Fibroblast of skin of scalp (primary cell): ENCODE data around the gene GPC1.

Experiments
- DNase-seq: peaks from one replicate; pipeline ENCODE4 v3.0.0-alpha.2; 2013

The GPC1 gene

GRCh38 chr2:240456447-240457222 is 21.2 kb downstream of the GPC1 start:
- no peak for DNase-seq

DNA sequence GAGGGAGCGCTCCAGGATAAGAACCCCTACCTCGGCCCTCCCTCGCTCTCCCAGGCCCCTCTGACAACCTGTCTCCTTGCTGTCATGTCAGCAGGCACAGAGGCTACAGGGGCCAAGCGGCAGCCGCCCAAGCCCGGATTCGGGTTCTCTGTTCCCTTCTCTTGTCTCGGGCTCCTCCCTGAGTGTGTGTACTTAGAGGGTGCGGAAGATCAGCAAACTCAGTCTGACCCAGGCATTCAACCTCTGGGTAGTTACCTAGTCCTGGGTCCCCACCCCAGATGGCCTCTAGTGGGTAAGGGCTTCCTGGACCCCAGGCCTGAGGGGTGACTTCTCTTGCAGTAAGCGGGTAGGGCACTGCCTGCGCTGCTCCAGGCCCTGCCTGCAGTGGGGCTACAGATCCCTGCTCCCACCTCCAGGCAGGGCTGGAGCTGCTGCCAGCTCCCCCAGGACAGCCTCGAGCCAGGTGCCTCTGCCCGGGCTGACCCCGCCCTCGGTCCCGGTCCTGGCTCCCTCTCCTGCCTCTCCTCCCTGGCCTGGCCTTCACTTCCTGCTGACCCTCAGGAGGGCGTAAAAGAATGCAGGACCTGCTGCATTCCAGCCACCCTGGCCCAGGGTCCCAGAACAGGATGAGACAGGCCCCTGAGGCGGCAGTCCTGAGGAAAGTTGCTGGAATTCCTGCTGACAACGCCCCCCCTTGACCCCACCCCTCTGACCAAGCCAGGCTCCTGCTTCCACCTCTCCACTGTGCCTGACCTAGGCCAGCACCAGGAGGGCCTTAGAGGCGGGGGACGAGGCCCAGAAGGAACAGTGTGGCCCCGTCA is 22.0 kb downstream of the GPC1 start:
- no peak for DNase-seq

- DNase-seq = no peak
Observed at GRCh38 chr2:240458044-240458899, 22.8 kb downstream of the GPC1 start.

- DNase-seq = no peak
Observed at GRCh38 chr2:240458900-240459391, 23.5 kb downstream of the GPC1 start.

DNA sequence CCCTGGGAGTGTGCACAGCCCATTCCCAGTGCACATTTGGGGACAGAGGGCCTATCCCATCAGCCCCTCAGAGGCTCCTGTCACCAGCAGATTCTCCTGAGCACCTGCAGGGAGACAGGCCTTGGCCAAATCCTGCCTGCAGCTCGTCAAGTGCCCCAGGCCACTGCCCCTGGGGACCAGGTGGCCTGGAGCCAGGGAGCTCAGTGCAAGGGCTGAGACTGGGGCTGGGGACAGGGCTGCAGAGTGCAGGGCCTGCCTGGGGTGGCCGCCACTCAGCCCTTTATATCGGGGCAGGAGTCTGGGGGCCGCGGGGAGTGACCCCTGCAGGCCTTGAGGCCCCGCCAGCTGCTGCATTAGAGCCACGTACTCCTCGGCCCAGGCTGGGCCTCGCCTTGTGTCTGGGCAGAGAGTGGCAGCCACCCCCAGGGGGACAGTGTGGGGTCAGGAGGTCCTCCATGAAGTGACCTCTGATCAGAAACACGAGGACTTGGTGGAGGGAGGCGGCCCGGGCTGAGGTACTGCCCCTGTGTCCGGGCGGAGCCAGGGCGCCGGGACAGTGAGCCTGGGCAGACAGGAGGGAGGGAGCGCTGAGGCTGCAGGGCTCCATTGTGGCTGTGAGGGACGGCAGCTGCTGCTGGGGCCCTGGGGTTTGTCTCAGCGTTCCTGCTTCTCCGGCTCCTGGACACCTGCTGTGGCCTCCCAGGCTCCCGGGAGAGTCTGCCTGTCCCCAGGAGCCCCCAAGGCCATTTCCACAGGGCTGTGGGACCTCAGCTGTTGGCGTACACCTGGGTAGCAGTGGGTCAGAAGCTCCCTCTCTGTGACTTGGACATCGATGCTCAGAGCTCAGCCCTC is 24.2 kb downstream of the GPC1 start:
- no peak for DNase-seq

GRCh38 chr2:240460253-240460711 is 24.8 kb downstream of the GPC1 start:
- DNase-seq = no peak

DNA sequence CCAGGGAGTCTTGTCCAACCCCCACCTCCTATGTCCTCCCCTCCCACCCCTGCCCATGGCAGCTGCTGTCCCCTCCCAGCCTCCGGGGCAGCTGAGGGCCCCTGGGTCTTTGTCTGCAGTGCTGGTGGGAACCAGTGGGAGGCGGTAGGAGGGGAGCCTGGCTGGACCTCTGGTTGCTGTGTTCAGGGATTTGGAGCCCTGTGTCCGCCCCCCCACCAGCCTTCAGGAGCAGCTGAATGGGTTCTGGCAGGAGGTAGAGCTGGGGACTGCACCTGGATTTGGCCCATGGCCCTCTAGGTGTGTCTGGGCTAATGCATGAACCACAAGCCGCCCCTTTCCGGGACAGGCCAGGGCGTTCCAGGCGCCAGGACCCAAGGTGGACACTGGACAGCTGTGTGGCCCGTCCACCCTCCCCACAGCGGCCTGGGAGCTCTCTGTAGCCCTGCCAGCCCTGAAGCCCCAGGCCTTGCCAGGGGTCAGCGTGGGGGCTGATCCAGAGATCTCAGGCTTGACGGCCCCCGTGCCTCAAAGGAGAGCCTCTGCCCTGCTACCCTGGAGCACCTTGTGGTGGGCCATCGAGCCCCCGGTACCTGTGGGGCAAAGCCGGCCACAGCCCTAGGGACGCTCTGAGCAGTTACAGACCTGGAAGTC is 25.4 kb downstream of the GPC1 start:
- DNase-seq = no peak

- DNase-seq = no peak
Observed at GRCh38 chr2:240461471-240462072, 26.1 kb downstream of the GPC1 start.

- DNase-seq = no peak
Observed at GRCh38 chr2:240462073-240462706, 26.7 kb downstream of the GPC1 start.

GRCh38 chr2:240462707-240463273 is 27.3 kb downstream of the GPC1 start:
- no peak for DNase-seq

DNA sequence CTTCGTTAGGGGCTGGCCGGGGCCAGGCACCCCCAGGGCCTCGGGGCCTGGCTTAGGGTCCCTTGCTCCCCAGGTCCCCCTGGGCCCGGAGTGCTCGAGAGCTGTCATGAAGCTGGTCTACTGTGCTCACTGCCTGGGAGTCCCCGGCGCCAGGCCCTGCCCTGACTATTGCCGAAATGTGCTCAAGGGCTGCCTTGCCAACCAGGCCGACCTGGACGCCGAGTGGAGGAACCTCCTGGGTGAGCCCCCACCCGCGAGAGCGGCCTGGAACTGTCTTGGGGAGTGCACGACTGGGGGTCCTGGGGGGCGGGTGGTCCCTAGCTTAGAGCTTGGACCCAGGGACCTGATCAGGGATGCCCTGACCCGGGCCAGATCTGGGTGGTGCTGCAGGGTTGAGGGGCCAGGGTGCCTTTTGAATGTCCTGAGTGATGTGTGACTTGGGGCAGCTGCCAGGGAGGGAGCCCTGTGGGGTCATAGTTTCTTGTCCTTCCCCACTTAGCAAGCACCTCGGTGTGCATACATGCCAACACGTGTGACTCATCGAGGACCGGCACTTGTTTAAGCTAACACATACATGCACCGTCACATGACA is 27.9 kb downstream of the GPC1 start:
- DNase-seq = no peak

GRCh38 chr2:240463866-240464481 is 28.5 kb downstream of the GPC1 start:
- no peak for DNase-seq

DNA sequence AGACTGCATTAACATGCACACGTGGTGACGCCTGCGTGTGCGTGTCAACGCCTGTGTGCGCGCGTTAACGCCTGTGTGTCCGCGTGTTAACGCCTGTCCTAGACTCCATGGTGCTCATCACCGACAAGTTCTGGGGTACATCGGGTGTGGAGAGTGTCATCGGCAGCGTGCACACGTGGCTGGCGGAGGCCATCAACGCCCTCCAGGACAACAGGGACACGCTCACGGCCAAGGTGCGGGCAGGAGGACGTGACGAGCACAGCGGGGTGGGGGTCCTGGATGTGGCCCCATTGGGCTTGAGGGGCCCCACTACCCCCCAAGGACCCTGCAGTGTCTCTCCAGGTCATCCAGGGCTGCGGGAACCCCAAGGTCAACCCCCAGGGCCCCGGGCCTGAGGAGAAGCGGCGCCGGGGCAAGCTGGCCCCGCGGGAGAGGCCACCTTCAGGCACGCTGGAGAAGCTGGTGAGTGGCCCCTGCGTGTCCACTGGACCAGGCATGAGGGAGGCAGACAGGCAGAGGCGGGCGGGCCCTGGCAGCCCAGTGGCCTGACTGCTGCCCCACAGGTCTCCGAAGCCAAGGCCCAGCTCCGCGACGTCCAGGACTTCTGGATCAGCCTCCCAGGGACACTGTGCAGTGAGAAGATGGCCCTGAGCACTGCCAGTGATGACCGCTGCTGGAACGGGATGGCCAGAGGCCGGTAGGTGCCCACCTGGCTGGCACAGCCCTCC is 29.2 kb downstream of the GPC1 start:
- DNase-seq = no peak

DNA sequence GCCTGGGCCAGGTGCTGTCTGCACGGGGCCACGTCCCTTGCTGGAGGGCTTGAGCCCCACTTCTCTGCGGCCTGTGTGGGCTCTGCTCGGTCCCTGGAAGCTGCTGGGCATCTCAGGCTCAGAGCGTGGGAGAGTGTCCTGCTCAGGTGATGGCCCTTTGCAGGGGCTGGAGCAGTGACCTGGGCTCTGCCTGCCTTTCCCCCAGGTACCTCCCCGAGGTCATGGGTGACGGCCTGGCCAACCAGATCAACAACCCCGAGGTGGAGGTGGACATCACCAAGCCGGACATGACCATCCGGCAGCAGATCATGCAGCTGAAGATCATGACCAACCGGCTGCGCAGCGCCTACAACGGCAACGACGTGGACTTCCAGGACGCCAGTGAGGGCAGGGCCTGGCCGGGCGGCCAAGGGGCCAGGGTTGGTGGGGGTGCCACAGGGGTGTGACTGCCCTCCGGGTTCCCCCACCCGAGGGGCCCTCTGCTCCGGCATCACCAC is 29.9 kb downstream of the GPC1 start:
- no peak for DNase-seq

DNA sequence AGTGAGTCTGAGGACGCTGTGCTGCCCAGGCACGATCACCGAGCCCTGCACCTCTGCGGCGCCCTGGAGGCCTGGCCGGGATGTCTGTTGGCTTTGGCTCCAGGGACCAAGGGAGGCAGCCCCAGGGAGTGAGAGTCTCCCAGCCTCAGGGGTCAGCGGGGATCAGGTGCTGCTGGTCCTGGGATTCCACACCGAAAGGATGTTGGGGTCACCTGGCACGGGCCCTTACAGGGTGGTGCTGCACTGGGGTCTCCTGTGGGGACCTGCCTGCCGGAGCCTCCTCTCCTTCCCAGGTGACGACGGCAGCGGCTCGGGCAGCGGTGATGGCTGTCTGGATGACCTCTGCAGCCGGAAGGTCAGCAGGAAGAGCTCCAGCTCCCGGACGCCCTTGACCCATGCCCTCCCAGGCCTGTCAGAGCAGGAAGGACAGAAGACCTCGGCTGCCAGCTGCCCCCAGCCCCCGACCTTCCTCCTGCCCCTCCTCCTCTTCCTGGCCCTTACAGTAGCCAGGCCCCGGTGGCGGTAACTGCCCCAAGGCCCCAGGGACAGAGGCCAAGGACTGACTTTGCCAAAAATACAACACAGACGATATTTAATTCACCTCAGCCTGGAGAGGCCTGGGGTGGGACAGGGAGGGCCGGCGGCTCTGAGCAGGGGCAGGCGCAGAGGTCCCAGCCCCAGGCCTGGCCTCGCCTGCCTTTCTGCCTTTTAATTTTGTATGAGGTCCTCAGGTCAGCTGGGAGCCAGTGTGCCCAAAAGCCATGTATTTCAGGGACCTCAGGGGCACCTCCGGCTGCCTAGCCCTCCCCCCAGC is 30.5 kb downstream of the GPC1 start:
- DNase-seq = no peak

DNA sequence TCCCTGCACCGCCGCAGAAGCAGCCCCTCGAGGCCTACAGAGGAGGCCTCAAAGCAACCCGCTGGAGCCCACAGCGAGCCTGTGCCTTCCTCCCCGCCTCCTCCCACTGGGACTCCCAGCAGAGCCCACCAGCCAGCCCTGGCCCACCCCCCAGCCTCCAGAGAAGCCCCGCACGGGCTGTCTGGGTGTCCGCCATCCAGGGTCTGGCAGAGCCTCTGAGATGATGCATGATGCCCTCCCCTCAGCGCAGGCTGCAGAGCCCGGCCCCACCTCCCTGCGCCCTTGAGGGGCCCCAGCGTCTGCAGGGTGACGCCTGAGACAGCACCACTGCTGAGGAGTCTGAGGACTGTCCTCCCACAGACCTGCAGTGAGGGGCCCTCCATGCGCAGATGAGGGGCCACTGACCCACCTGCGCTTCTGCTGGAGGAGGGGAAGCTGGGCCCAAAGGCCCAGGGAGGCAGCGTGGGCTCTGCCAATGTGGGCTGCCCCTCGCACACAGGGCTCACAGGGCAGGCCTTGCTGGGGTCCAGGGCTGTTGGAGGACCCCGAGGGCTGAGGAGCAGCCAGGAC is 31.2 kb downstream of the GPC1 start:
- DNase-seq = no peak

- DNase-seq = no peak
Observed at GRCh38 chr2:240467149-240467642, 31.7 kb downstream of the GPC1 start.
